ENCODE data around the gene CFAP45. TPM values are rescaled to one million over a fixed set of nuclear protein-coding genes. Genes with fewer than 3 reads are reported as not detected.

Gene CFAP45
- total RNA-seq, 2 experiments from 2014 or later, result 1.2 to 1.4 TPM

DNA sequence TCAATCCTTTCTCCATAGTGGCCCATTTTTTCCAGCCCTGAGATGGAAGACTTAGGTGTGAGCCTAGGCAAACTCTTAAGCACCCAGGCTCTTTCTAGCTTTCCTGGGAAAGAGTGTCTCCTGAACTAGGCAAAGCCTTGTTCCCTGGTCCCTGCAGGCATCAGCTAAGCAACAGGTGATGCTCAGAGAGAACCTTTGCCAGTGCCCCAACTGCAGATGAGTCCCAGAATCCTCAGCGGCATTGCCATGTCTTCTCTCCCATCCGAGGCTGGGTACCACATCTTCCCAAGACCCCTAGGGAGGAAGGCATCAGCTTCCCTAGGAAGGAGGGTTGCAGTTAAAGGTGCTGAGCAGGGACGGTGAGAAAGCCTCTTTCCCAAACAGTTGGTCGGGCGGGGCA, 29.3 kb downstream of the CFAP45 start:
- ChIA-PET POLR2A (no interaction called here), CTCF (no interaction called here)

DNA sequence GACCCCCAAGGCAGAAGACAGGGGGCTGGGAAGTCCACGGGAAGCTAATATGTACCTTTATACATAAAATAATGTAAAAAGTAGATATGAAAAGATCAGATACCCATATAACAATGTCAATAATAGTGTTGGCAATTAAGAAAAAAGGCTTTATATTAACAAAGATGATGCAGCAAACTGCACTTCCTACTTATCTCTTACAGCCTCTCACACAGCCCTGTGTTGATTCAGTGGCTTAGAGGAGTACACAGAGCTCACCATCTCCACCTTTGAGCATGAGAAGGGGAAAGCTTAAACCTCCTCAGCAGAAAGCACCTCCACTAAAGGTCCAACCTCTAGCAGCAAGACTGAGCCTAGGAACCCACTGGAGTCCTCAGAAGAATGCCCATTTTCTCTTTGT, 30.4 kb downstream of the CFAP45 start:
- POLR2A ChIA-PET, result no interaction called here
- CTCF ChIA-PET, result interaction anchor here (1.4 kb wide), 1 partner anchor 70 kb away, joined by 3 read pairs; no protein-coding TSS in a partner anchor

DNA sequence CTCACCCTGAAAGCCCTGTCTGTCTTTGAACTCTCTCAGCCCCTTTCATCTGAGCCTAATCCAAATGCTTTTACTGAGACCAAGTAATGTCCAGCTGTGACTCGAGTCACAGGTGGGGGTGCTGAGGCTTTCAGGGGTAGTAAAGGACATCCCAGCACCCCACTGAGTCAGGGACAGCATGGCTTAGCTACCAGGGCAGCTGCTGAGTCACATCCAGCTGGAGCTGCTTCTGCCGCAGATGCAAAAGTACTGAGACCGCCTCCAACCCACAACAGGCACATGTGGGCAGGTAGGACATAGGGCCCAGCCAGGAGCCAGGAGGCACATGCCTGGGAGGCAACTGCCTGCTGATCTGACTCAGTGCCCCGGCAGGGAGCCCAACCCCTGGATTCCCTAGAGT, 30.8 kb downstream of the CFAP45 start:
- POLR2A ChIA-PET, result no interaction called here
- CTCF ChIA-PET, result interaction anchor here (1.4 kb wide), 1 partner anchor 70 kb away, joined by 3 read pairs; no protein-coding TSS in a partner anchor

DNA sequence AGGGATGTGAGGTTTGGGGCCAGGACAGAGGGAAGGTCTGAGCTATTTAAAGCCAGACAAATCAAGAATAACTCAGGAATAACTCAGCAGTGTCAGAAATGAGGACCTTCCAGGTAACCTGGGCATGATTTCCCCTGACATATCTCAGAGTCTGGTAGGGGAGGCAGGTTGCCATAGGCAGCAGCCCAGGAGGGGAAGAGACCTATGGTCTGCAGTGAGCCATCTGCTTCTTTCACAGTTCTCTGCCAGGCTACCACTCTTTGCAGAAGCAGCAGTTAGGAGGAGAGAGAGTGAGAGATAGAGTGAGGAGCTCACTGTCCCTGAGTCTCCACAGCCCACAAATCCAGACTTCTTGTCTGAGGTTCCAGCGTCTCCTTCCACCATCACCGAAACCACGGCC, 31.2 kb downstream of the CFAP45 start:
- CTCF ChIA-PET, result interaction anchor here (1.4 kb wide), 1 partner anchor 70 kb away, joined by 3 read pairs; no protein-coding TSS in a partner anchor
- POLR2A ChIA-PET, result no interaction called here

GRCh38 chr1:159867664-159868026, 32.3 kb downstream of the CFAP45 start:
- CTCF ChIA-PET, result no interaction called here

GRCh38 chr1:159866905-159867663, 32.9 kb downstream of the CFAP45 start:
- ChIA-PET POLR2A (no interaction called here), CTCF (no interaction called here)

More at GRCh38 chr1:159867664-159868026, 32.3 kb downstream of the CFAP45 start:
- POLR2A ChIA-PET, result no interaction called here

DNA sequence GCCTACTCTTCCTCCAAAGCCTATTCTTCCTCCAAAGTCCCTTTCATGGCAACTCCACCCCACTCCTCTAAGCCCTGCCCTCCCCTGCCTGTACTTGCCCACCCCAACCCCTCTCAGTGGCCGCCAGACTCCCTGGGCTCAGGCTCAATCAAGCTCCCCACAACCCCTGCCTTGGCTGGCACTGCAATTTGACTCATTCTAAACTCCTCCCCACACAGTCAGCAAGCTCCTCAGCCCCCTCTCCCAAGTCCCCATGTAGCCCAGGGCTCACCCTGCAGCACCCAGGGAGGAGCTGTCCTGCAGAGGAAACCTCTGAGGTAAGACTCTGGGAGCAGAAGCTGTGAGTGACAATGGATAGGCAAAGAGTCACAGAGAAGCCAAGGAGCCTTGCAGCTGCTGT, 33.9 kb downstream of the CFAP45 start:
- ChIA-PET CTCF (no interaction called here), POLR2A (no interaction called here)

DNA sequence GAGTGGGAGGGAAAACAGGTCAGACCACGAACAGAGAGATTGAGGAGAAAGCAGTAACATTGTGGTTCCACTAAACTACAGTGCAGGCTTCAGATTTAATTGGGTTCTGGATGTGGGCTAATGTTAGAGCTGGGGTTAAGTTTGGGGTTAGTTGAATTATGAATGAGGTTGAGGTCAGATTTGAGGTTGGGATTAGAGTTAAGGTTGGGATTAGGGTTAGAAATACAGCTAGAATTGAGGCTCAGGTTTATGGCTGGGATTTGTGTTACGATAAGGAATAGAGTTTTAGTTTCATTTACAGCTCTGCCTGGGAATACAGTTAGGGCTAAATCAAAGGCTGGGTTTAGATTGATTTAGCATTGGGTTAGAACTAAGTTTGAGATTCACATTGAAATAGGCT, 35.7 kb downstream of the CFAP45 start:
- POLR2A ChIA-PET, result no interaction called here
- CTCF ChIA-PET, result interaction anchor here (1.0 kb wide), 1 partner anchor 45 kb away, joined by 3 read pairs; no protein-coding TSS in a partner anchor

DNA sequence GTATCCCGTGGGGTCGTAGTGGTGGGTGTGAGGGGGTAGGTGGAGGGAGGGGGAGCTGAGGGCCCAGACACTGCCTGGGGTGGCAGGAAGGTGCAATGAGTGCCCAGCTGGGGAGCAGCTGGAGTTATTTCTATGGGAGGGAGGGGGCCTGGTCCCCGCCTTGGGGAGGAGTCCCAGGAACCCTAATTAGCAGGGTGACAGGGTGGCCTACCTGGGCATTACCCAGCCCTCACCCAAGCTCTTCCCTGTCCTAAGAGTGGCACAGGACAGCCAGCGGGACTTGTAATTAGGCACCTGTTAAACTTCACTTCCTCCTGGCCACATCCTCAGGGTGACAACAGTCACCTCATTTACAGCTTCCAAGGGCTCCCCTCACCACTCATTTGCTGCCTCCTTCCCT, 37.4 kb downstream of the CFAP45 start, which contains the start of gene VSIG8:
Gene VSIG8 (minus strand): TSS at position 101 of the 400 bp plus-strand sequence. CDS start 136 bp downstream, outside the sequence.
- CTCF ChIA-PET, result no interaction called here

DNA sequence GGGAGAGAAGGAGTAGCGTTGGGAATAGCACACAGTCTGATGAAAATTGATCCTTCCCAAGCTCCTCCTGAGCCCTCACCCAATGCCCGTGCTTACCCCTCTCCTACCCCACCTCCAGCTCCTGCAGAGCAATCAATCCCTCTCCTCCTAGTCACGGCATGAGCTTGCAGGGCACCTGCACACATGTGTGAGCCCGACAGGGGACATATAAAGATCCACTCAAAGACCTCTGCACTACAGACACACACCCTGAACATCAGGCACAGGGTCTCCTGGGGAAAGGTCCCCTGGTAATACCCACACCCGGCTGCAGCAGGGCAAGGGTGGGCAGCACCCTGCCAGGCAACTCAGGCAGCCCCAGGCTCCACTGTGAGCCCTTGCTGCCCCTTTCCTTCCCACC, 37.9 kb downstream of the CFAP45 start:
- CTCF ChIA-PET, result no interaction called here
- POLR2A ChIA-PET, result no interaction called here

More for the DNA sequence above, 37.4 kb downstream of the CFAP45 start, which contains the start of gene VSIG8:
- POLR2A ChIA-PET, result no interaction called here

DNA sequence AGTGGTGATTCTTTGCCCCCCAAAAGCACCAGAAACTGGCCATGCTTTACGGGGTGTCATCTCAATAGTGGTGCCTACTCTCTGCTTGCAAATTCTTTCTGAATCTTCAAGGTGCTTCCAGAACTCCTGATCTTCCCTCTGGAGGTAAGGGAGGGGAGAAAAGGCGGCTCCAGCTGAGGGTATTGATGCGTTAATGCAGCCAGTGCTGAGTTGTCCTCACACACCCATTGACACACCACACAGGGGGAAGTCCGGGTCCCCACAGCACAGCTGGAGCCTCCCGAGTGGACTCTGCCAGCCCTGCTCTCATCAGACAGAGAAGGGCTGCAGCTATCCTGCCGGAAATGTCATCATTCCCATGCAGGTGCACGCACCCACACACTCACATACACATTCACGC, 38.7 kb downstream of the CFAP45 start:
- ChIA-PET POLR2A (no interaction called here), CTCF (interaction anchor here (1.4 kb wide), 1 partner anchor 12 kb away, joined by 3 read pairs; no protein-coding TSS in a partner anchor)

DNA sequence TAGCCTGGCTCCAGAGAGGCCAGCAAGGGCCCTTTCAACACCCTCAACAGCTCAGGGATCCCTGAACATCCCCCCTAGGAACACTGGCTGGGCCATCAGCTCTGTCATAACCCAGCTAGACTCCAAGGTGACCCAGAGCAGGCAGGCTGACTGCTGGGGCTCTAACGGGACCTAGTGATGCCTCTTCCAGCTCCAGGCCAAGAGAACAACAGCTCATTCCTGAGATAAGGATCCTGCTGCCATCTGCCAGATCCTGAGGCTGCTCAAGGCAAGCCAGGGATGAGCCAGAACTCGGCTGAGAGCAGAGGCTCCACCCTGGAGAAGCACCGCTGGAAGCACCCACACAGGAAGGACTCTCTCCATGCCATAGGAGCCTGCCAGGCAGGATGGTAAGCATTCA, 39.5 kb downstream of the CFAP45 start:
- POLR2A ChIA-PET, result no interaction called here

DNA sequence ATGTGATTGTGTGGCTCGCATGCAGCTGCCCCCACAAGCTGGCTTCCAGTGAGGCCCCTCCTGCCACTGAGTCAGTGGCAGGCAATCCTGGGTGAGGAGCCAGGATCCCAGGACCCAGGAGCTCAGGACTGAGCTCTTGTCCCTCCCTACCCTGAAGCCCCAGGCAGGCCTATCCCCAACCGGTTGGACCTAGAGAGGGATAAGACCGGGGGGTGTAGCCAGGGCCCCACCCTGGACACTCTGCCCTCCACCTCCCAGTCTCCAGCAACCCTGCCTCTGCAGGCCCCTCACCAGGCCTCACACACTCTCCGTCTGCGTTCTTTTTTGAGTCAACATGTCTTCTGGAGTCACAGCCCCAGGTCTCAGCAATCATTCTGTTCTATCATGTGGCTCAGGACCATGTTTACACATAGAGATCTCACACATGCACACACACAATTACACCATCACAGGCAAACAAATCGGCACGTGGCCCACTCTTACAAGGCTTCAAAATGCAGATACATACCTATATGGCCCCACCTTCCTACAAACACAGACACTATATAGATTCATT, 40.1 kb downstream of the CFAP45 start:
- ChIA-PET POLR2A (no interaction called here), CTCF (interaction anchor here (1.4 kb wide), 1 partner anchor 10 kb away, joined by 3 read pairs; no protein-coding TSS in a partner anchor)

More for the DNA sequence above, 39.5 kb downstream of the CFAP45 start:
- CTCF ChIA-PET, result interaction anchor here (1.4 kb wide), 1 partner anchor 11 kb away, joined by 3 read pairs; no protein-coding TSS in a partner anchor

GRCh38 chr1:159857889-159858288, 42.1 kb downstream of the CFAP45 start:
- POLR2A ChIA-PET, result no interaction called here
- CTCF ChIA-PET, result interaction anchor here (1.2 kb wide), 1 partner anchor 17 kb away, joined by 3 read pairs; no protein-coding TSS in a partner anchor

- CTCF ChIA-PET, result no interaction called here
These were observed 43.4 kb downstream of the CFAP45 start for GRCh38 chr1:159856576-159856975.

GRCh38 chr1:159855709-159856108, 44.3 kb downstream of the CFAP45 start:
- ChIA-PET POLR2A (no interaction called here), CTCF (no interaction called here)

More at GRCh38 chr1:159856576-159856975, 43.4 kb downstream of the CFAP45 start:
- POLR2A ChIA-PET, result no interaction called here

DNA sequence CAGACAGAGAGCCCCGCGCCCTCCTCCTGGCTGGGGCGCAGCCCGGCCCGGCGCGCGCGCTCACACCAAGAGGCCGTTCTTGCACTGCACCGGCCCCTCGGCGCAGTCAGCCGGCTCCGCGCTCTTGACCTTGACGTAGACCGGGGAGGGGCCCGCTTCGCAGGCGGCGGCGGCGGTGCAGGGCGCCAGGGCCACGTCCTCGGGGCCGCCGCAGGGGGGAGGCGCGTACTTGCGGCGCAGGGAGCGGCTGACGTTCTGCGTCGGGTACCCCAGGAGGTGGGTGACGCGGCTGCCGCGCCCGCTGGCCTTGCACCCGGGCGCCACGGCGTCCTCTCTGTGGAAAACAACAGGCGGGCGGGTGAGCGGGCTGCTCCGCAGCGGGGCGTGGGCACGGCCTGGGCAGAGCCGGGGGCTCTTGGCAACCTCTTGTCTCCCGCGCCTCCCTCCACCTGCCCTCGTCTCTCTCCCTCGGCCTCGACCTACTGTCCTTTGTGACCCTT, 45.2 kb downstream of the CFAP45 start:
- CTCF ChIA-PET, result no interaction called here
- POLR2A ChIA-PET, result no interaction called here

DNA sequence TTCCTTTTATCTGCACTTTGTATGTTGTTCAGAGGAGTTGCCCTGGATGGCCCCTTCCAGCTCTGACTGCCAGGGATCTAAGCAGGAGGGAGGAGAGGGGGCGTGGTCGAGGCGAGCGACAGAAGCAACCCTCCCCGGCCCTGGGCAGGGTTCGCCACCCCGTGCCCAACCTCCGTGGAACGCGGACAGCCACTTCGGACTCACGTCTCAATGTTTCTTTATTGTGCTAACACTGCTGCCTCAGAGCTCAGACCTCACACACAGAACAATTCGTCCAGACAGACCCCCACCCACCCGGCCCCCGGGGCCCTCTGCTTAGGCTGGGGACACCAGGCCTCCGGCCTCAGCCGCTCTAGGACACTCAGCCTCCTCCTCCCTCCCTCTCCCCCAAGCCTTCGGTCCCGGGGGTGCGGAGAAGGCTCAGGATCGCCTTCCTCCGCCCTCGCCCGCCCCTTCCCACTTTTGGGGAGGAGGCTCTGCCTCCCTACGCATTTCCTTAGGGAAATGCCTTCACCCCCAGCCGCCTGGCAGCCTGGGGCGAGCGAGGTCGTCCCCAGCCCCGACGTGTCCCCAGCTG, 45.8 kb downstream of the CFAP45 start:
- ChIA-PET CTCF (interaction anchor here (1.2 kb wide), 1 partner anchor 14 kb away, joined by 4 read pairs; no protein-coding TSS in a partner anchor), POLR2A (no interaction called here)

- ChIA-PET CTCF (interaction anchor here (1.2 kb wide), 1 partner anchor 13 kb away, joined by 4 read pairs; no protein-coding TSS in a partner anchor), POLR2A (no interaction called here)
These were observed 46.4 kb downstream of the CFAP45 start for GRCh38 chr1:159853417-159854115.

DNA sequence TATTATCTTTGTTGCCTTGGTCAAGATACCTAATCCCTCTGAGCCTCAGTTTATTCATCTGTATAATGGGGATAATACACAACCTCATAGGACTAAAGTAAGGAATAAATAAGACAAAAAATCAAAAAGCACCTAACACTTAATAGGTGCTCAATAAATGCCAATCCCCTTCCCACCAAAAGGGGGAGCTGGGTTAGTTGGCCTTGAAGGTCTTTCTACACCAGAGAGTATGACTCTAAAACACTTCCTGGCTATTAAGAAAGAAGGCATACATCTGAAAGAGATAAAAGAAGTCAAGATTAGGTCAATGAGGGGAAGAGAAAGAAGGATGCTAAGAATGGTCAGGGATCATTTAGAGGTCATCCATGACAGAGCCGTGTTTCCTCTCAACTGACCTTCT, 48.6 kb downstream of the CFAP45 start:
- ChIA-PET CTCF (no interaction called here), POLR2A (interaction anchor here (0.6 kb wide), 1 partner anchor 34 kb away, joined by 4 read pairs; no protein-coding TSS in a partner anchor)
